ENCODE measurements around the gene CXCL11. TPM values are rescaled to one million over a fixed set of nuclear protein-coding genes. Genes with fewer than 3 reads are reported as not detected.

Gene CXCL11
- not detected in 3 replicates for total RNA-seq

GRCh38 chr4:76035799-76036380 is at the start of gene CXCL11:
Gene CXCL11, minus strand, starts transcription at chr4:76036070. Its CDS starts 83 bp downstream, at chr4:76035987.
- no peak within 1 kb of the TSS for H3K27ac Mint-ChIP-seq
- peaks cover 5% of the 10 kb centered on the region for H3K27me3 Mint-ChIP-seq (ENCODE audit: low read depth)

GRCh38 chr4:76084542-76084941 is 48.7 kb upstream of the CXCL11 start:
- Mint-ChIP-seq H3K4me3 (no peak overlapping the region), H3K27ac (no peak overlapping the region), H3K9me3 (no peaks in the 10 kb centered on the region), H3K27me3 (ENCODE audit: low read depth) (no peaks in the 10 kb centered on the region), H3K4me1 (peaks cover 8% of the 10 kb centered on the region), H3K36me3 (no peaks in the 10 kb centered on the region)
- DNase-seq (ENCODE audit: low spot score in 2 of 2, unreplicated experiment in 2 of 2): no peak
- TF ChIP-seq CTCF (IDR thresholded peaks at IDR 0.05; ENCODE audit: unreplicated experiment): no peak

More at GRCh38 chr4:76035799-76036380, at the start of gene CXCL11:
- DNase-seq (ENCODE audit: low spot score in 2 of 2, unreplicated experiment in 2 of 2): no peak
- no peaks in the 10 kb centered on the region for H3K9me3 Mint-ChIP-seq
- no peaks in the 10 kb centered on the region for H3K4me1 Mint-ChIP-seq
- no peak for TF ChIP-seq CTCF (IDR thresholded peaks at IDR 0.05; ENCODE audit: unreplicated experiment)
- H3K36me3 Mint-ChIP-seq: no peaks in the 10 kb centered on the region
- no peak within 1 kb of the TSS for H3K4me3 Mint-ChIP-seq

DNA sequence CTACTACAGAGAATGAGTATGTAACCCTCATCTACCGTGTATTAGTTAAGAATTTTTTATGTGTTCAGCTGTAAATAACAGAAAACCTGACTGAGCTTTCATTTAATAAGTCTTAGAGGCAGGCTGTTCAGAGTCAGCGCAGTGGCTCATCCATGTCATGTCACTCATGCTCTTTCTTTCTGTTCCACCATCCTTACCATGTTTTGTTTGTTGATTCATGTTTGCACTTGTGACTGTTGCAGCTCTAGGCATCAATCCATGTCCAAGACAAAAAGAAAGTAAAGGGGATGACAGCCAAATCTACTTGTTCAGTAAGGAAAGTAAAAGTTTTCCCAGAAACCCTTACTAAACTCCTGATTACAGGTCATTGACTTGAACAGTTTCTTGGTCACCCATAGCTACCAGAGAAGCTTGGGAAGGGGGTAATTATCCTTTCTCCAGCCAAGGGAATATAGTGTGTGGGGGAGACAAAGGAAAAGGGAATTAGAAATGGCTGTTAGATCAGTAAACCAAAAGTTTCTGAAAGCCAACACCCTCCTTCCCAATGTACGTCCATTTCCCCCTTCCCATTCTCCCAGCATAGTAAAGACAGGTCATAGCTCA is 47.6 kb upstream of the CXCL11 start:
- H3K36me3 Mint-ChIP-seq: no peaks in the 10 kb centered on the region
- no peak overlapping the region for H3K27ac Mint-ChIP-seq
- no peak overlapping the region for H3K4me3 Mint-ChIP-seq
- no peak for TF ChIP-seq CTCF (IDR thresholded peaks at IDR 0.05; ENCODE audit: unreplicated experiment)
- no peaks in the 10 kb centered on the region for H3K27me3 Mint-ChIP-seq (ENCODE audit: low read depth)
- H3K4me1 Mint-ChIP-seq: peaks cover 5% of the 10 kb centered on the region
- DNase-seq (ENCODE audit: low spot score in 2 of 2, unreplicated experiment in 2 of 2): no peak
- no peaks in the 10 kb centered on the region for H3K9me3 Mint-ChIP-seq

- no peak overlapping the region for H3K27ac Mint-ChIP-seq
- DNase-seq (ENCODE audit: low spot score in 2 of 2, unreplicated experiment in 2 of 2): no peak
- no peak for TF ChIP-seq CTCF (IDR thresholded peaks at IDR 0.05; ENCODE audit: unreplicated experiment)
Observed at GRCh38 chr4:76078033-76078613, 42.3 kb upstream of the CXCL11 start.

GRCh38 chr4:76074993-76075600 is 39.2 kb upstream of the CXCL11 start:
- TF ChIP-seq CTCF (IDR thresholded peaks at IDR 0.05; ENCODE audit: unreplicated experiment): no peak
- H3K27ac Mint-ChIP-seq: no peak overlapping the region
- no peak for DNase-seq (ENCODE audit: low spot score in 2 of 2, unreplicated experiment in 2 of 2)
- H3K4me3 Mint-ChIP-seq: no peak overlapping the region
- H3K4me1 Mint-ChIP-seq: peaks cover 5% of the 10 kb centered on the region
- H3K36me3 Mint-ChIP-seq: no peaks in the 10 kb centered on the region
- H3K9me3 Mint-ChIP-seq: no peaks in the 10 kb centered on the region
- H3K27me3 Mint-ChIP-seq (ENCODE audit: low read depth): no peaks in the 10 kb centered on the region

More at GRCh38 chr4:76078033-76078613, 42.3 kb upstream of the CXCL11 start:
- Mint-ChIP-seq H3K27me3 (ENCODE audit: low read depth) (no peaks in the 10 kb centered on the region), H3K4me3 (no peak overlapping the region), H3K36me3 (no peaks in the 10 kb centered on the region), H3K4me1 (peaks cover 5% of the 10 kb centered on the region), H3K9me3 (no peaks in the 10 kb centered on the region)
